AG08396 (cell line): ENCODE results near the gene GEN1.

ENCODE experiments used
- DNase-seq: peaks from one replicate; pipeline ENCODE4 v3.0.0; 2012; ENCODE audit warnings: low spot score, mixed read lengths

The GEN1 gene

DNA sequence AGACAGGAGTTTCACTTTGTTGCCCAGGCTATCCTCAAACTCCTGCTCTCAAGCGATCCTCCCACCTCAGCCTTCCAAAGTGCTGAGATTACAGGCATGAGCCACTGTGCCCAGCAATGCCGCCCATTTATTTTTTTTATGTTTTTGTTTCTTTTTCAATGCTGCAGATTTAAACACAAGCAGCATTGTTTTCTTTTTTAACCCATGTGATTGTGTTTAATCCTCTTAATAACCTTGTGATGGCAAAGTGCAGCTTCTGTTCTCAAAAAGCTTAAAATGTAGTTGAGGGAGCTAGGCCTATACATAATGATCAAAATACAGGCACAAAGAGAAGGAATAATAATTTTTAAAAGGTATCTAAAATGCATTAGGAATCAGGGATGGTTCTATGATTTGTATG, 73.8 kb downstream of the GEN1 start:
- DNase-seq, result no peak

DNA sequence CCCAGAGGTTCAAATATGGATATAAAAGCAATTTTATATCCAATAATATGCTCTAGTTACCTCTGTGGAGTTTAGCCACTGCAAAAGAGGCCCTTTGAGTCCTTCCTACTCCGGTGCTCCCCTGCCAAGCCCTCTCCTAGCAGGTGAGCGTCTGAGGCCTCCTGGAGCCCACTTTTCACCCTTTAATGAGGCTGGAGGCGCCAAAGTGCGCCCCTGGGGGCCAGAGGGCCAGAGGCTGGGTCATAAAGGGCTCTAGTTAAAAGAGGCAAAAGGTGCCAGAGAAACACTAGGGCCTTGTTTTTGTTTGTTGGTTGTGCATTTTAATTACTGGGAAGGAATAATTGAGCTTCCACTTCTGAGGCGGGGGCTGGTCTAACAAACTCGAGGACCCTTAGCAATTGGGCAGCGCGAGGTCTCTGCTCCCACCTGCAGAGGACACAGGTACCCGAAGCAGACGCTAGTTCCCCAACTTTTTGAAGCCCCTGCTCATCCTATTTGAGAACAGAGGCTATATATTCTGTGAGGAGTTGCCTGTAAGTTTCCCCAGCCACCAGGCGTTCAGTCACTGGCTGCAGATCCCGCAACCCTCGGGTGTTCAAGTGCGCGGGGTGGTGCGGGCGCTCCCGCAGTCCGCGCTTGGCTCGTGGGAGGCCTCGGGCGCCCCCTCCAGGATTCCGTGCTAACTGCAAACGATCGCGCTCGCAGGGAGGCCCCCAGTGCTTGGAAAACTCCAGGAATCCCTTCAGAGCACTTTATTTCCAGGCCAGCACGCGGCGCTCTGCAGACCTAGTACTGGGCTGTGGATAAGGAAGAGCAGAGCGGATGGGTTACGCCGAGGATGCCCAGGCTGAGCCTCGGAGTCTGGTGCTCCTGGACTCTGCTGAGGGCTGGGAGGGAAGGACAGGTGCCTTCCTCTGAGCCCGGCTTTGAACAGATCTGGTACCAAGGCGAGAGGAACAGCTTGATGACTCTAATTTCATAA, 76.4 kb downstream of the GEN1 start:
- peak; percentile 77 for DNase-seq

DNA sequence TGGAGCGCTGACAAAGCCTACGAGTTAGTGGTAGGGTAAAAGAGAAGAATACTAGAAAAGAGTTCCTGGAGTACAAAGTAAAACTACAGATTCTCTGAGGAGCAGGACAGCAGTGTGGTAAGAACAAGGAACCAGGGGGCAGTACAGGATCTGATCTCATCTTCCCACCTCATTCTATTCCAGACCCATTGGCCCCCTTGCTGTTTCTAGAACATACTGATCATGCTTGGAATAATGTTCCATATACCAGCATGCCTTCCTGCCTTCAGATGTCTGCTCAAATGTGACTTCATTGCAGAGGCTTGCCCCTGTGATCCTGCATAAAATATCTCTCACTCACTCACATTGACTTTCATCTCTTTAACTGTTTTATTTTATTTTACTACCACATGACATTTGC, 81.6 kb downstream of the GEN1 start:
- DNase-seq, result no peak
